ENCODE data around the gene RARB.

GRCh38 chr3:25635038-25635437 lies 207.0 kb downstream of the RARB start:
- TF ChIP-seq ZFP3 (CRISPR knock-in tag; IDR thresholded peaks at IDR 0.05), result no peak
- no peak for TF ChIP-seq ARNTL (CRISPR knock-in tag; IDR thresholded peaks at IDR 0.05; ENCODE audit: borderline replicate concordance, low read depth)

Data from SK-N-SH treated with all-trans-retinoic acid at 6 μM for 48 hours (cell line).